HEK293T (cell line): ENCODE data around the gene FZR1.

Source experiments
- ARNT ChIP-seq: fragments of 450-650 bp; IDR thresholded peaks from 2 replicates; pipeline ENCODE4 v1.6.1; 2017; ENCODE audit warnings: mild to moderate bottlenecking
- BHLHE40 ChIP-seq: fragments of 450-650 bp; IDR thresholded peaks from 2 replicates; pipeline ENCODE4 v1.6.1; 2016; ENCODE audit warnings: mild to moderate bottlenecking, moderate library complexity, borderline replicate concordance
- CTBP1 ChIP-seq: fragments of 450-650 bp; IDR thresholded peaks from 2 replicates; pipeline ENCODE4 v1.6.1; 2016; ENCODE audit warnings: borderline replicate concordance
- ELF4 ChIP-seq: fragments of 450-650 bp; IDR thresholded peaks from 2 replicates; pipeline ENCODE4 v1.6.1; 2017; ENCODE audit warnings: antibody characterized with exemption
- FOXA1 ChIP-seq: fragments of 450-650 bp; IDR thresholded peaks from 2 replicates; pipeline ENCODE4 v1.6.1; 2016; ENCODE audit warnings: mild to moderate bottlenecking
- FOXK2 ChIP-seq: fragments of 450-650 bp; IDR thresholded peaks from 2 replicates; pipeline ENCODE4 v1.6.1; 2016; ENCODE audit warnings: mild to moderate bottlenecking
- FOXM1 ChIP-seq: fragments of 450-650 bp; IDR thresholded peaks from 2 replicates; pipeline ENCODE4 v1.6.1; 2017; ENCODE audit warnings: mild to moderate bottlenecking, borderline replicate concordance
- L3MBTL2 ChIP-seq: fragments of 450-650 bp; conservative IDR thresholded peaks from 2 replicates; pipeline ENCODE4 v1.6.1; 2016; ENCODE audit warnings: mild to moderate bottlenecking
- LEF1 ChIP-seq: fragments of 450-650 bp; IDR thresholded peaks from 2 replicates; pipeline ENCODE4 v1.6.1; 2017; ENCODE audit warnings: mild to moderate bottlenecking, borderline replicate concordance
- SP1 ChIP-seq: fragments of 450-650 bp; IDR thresholded peaks from 2 replicates; pipeline ENCODE4 v1.6.1; 2017
- SUZ12 ChIP-seq: fragments of 450-650 bp; IDR thresholded peaks from 2 replicates; pipeline ENCODE4 v1.6.1; 2016; ENCODE audit warnings: mild to moderate bottlenecking
- TARDBP ChIP-seq: fragments of 450-650 bp; IDR thresholded peaks from 2 replicates; pipeline ENCODE4 v1.6.1; 2016
- ZNF384 ChIP-seq: fragments of 450-650 bp; IDR thresholded peaks from 2 replicates; pipeline ENCODE4 v1.6.1; 2016
- TF ChIP-seq, protein P1 (sequence below): fragments of 450-650 bp; IDR thresholded peaks from 2 replicates; pipeline ENCODE4 v1.6.1; 2016

DNA sequence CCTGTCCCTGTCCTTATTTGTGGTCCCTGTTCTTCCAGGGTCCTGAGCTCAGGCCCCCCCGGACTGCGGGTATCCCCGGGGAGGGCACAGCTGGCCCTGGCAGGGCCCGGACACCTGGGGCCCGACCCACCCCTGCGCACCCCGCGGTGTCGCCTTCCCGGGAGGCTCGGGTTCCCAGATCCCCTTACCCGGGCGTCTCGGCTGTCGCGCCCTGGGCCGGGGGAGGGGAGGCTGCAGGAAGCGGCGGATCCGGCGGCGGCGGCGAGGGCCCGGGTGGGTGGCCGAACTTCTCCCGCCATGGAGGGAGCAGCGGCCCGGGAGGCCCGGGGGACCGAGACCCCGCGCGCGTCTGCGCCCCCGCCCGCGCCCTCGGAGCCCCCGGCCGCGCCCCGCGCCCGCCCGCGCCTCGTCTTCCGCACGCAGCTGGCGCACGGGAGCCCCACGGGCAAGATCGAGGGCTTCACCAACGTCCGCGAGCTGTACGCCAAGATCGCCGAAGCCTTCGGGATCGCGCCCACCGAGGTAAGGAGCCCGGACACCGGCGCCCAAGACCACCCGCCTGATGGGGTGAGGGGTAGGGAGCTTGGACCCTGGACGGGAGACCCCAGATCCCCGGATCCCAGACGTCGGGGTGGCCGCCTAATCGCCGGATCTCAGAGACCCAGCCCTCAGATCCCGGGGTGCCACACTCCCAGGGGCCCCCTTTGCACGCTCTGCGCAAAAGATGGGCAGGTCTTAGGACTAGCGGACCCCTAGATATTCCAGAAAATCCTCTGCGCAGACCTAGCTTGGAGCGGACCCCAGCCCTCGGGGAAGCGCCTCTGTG, 79.4 kb downstream of the FZR1 start, which contains the start of gene GIPC3:
- no peak for TF ChIP-seq CTBP1
- TF ChIP-seq SP1, result no peak
- no peak for TF ChIP-seq FOXM1
- no peak for TF ChIP-seq FOXA1
- TF ChIP-seq ELF4, result no peak
- no peak for TF ChIP-seq ARNT
- no peak for TF ChIP-seq L3MBTL2
- TF ChIP-seq, protein P1, sequence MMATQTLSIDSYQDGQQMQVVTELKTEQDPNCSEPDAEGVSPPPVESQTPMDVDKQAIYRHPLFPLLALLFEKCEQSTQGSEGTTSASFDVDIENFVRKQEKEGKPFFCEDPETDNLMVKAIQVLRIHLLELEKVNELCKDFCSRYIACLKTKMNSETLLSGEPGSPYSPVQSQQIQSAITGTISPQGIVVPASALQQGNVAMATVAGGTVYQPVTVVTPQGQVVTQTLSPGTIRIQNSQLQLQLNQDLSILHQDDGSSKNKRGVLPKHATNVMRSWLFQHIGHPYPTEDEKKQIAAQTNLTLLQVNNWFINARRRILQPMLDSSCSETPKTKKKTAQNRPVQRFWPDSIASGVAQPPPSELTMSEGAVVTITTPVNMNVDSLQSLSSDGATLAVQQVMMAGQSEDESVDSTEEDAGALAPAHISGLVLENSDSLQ, result no peak
- no peak for TF ChIP-seq TARDBP
- TF ChIP-seq FOXK2, result no peak
- TF ChIP-seq BHLHE40, result no peak
- TF ChIP-seq SUZ12, result no peak
- TF ChIP-seq LEF1, result no peak
- TF ChIP-seq ZNF384, result no peak
